EL (cell line): Measurements from ENCODE around the gene CDCP1.

Experiments
- DNase-seq: peaks from one replicate; pipeline ENCODE4 v3.0.0-alpha.2; 2016

CDCP1 gene, protein sequence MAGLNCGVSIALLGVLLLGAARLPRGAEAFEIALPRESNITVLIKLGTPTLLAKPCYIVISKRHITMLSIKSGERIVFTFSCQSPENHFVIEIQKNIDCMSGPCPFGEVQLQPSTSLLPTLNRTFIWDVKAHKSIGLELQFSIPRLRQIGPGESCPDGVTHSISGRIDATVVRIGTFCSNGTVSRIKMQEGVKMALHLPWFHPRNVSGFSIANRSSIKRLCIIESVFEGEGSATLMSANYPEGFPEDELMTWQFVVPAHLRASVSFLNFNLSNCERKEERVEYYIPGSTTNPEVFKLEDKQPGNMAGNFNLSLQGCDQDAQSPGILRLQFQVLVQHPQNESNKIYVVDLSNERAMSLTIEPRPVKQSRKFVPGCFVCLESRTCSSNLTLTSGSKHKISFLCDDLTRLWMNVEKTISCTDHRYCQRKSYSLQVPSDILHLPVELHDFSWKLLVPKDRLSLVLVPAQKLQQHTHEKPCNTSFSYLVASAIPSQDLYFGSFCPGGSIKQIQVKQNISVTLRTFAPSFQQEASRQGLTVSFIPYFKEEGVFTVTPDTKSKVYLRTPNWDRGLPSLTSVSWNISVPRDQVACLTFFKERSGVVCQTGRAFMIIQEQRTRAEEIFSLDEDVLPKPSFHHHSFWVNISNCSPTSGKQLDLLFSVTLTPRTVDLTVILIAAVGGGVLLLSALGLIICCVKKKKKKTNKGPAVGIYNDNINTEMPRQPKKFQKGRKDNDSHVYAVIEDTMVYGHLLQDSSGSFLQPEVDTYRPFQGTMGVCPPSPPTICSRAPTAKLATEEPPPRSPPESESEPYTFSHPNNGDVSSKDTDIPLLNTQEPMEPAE

DNA sequence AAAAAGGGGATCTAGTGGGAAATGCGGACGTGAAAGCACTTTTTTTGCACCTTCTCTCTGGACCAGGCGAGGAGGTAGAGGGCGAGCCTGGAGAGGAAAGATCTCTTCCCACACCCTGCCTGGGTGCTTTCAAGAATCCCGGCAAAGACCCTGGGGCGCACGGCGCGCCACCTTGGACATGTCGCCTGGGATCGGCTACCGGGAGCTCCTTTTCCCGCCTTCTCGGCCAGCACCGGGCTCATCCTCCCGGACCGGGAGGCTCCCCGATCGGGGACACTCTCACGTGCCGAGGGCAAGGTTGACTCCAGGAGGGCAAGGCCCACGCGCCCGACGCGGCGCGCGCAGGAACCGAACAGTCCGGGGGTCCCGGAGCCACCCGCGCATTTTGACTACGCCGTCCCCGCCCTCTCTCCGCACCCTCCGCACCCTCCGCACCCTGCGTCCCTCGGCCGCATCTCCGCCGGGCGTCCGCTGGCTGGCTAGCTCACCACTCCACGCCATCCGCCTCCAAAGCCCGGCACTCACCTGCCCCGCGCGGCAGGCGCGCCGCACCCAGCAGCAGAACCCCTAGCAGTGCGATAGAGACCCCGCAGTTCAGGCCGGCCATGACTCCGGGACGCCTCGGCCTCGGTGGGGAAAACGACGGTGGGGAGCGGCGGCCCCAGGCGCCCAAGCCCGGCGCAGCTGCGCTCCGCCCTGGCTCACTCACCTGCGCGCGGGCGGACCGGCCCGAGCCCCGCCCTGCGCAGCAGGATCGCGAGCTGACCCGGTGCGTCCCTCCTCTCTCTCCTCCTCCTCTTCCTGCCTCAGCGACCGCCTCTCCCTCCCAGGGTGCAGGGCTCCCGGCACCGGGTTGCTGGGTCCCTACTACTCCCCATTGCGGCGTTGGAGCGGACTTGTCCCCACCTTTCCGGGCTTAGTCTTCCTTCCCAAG lies at the start of gene CDCP1:
Gene CDCP1 (minus strand): TSS at position 698 of the 934 bp plus-strand sequence. CDS start 91 bp downstream, at position 607.
- peak; percentile 15 for DNase-seq

DNA sequence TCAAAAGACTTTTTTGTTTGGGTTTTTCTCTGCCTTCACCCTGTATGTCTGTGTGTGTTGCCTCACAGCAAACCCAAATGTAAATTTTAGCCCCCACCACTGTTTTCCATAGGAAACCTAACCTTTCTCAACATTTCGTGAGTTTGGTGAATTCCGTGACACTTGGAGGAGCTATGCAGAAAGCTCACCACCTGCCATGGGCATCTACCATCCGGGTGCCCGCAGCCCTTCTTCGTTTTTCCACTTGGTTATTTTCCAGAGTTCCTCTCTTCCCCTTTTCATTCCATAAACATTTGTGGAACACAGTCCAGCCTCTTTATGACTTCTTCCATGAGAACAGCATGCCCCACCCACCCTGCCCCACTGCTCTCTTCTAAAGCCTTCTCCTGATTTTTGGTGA lies 48.6 kb upstream of the CDCP1 start:
- DNase-seq, result no peak

DNA sequence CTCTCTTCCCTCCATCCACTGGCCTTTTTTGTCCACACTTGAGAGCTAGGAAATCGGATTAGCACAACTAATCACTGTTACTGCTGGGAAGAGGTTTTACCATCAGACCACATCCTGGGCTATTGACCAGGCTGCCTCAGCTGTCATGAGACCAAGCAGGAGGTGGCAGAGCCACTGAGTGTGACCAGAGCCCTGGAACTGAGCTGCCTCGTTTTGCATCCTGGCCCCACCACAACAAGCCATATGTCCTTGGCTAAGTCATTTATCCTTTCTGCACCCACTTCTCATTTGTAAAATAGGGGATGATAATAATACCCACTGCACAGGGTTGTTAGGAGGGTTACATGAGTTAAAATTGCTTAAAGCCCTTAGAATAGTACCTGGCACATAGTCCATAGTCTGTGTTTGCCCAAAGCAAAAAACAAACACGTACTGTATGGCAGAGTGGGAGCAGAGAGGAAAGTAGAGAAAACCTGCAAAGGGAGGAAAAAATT lies 45.8 kb upstream of the CDCP1 start:
- DNase-seq, result no peak

DNA sequence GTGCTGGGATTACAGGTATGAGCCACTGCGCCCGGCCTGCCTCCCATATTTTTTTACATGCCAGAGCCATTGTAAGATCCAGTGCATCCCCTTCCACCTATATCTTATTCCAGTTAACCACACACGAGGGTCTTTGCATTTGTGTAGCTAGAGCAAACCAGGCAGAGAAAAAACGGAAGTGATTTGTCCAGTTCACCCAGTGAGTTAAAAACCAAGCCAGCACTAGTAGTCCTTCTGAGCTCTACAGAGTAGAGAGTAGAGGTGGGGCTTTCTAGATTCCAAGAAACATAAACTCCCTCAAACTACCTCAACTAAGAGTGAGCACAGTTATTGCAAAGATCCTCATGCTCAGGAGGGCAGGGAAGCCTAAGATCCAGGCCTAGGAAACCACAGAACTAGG lies 45.2 kb upstream of the CDCP1 start:
- no peak for DNase-seq

DNA sequence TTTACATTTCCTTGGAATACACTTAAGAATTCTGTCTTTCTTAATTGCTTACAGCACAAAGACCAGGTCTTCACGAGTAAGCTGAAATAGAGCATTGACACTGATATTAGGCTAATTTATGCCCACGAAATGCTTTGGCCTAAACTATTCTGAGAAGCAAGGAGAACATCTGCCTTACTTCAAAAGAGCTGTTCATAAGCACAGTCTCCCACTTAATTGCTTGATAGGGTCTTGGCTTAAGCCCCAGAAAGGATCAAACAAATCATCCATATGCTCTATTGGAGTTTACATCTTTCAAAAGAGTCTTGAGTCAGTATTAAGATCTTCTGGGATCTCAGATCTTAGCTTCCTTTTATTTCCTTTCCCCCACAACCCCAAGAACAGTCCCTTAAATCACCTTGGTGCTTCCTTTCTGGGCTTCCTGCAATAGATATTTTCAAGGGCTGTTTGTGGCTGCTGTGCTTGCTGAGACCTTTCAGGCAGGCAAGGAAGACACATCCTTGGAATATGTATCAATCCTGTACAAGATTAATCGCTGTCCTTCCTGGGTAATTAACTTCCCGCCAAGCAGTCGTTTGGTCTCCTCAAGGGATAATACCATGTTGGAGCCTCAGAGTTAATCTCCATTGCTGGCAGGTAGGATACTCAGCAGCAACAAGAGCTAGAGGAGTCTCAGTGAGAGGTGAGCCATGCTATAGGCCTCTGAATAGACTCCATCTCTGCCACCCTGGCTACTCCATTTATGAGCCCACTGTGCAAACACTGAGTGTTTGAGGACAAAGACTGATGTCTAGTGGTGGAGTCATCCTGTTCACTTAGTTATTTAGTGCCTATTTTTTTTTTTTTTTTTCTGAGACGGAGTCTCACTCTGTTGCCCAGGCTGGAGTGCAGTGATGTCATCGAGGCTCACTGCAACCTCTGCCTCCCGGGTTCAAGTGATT lies 42.8 kb upstream of the CDCP1 start:
- DNase-seq, result no peak

DNA sequence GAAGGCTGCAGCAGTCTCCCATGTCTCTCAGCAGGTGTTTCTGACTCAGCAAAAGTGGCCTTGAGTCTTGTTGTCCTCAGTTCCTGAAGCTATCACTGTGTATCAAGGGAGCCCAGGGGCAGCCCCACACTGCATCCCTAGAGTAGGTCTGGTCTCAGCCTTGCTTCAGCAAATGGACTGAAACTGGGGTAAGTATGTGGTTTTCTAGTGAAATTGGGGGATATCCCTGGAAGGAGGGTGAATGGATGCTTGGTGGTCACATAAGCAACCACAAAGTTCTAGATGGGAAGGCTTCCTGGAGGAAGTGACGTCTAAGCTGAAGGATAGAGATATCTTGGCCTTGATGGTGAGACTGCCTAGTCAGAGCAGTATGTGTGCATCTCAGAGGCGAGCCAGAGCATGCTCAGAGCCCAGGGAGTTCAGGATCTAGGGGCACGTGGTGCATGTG lies 41.5 kb upstream of the CDCP1 start:
- no peak for DNase-seq

DNA sequence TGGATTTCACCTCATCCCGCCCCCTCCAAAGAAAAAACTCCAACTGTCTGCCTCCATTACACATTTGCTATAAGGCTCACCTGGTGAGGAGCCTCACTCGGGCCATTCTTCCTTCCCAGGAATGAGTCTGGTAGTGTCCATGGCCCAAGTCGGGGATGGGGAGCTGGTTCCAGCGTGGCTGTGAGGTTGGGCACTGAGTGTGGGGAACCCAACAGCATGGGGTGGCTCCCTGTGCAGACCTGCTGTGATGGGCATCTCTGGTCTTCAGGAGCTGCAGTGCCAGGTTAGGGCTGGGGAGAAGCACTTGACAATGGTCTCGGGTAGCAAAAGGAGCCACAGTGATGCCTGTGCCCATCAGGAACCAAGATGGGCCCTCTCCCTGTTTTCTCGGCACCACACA lies 40.7 kb upstream of the CDCP1 start:
- no peak for DNase-seq

DNA sequence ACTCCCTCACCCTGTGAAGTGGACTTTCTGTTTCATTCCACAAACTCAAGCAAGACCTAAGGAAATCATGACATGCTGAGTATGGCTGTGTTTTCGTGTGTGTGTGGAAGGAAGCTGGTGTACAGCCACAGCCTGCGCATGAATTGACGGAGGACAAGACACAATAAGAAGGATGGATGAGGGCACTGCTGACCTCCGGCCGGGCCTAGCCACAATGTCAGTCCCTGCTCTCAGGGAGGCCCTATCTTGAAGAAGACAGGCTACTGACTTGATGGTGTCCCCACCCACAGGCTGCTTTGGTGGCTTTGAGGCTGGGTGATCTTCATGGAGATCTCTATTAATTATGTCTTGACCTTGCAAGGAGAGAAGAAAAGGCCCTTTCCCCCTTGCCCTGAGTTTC lies 39.3 kb upstream of the CDCP1 start:
- no peak for DNase-seq

DNA sequence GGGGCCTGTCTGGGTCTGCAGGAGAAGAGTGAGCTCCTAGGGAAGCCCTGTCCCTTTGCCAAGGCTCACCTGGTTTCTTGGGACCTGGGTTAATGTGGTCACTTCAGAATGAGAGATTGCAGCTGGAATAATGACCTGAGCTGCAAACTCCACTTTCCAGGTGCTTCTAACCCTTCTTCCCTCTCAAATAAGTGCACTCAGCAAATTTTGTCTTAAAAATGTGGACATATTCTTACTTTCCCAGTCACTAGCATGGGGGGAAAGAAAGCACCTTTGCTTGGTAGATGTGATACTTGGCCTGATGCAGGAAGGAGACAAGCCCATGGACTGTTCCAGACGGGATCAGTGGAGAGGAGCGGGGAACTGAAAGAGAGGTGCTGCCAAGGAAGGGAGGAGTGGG lies 38.9 kb upstream of the CDCP1 start:
- no peak for DNase-seq

DNA sequence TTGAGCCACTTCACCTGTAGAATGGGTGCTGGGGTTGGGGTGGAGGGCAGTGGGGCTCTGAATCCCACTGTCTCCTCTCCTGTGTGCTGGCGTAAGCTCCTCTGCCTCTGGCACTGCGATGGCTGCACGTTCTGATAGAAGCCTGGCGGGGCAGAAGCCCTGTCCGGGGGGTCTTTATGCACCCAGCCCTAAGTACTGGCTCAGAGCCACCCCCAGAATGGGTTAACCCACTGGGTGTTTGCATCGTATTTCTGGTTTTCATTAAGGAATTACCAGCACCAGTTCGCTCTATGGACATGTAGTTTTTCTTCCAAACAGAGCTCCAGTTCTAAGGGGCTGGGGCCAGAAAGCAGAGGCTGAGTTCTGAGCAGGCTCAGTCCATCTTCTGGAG lies 37.7 kb upstream of the CDCP1 start:
- DNase-seq, result no peak

DNA sequence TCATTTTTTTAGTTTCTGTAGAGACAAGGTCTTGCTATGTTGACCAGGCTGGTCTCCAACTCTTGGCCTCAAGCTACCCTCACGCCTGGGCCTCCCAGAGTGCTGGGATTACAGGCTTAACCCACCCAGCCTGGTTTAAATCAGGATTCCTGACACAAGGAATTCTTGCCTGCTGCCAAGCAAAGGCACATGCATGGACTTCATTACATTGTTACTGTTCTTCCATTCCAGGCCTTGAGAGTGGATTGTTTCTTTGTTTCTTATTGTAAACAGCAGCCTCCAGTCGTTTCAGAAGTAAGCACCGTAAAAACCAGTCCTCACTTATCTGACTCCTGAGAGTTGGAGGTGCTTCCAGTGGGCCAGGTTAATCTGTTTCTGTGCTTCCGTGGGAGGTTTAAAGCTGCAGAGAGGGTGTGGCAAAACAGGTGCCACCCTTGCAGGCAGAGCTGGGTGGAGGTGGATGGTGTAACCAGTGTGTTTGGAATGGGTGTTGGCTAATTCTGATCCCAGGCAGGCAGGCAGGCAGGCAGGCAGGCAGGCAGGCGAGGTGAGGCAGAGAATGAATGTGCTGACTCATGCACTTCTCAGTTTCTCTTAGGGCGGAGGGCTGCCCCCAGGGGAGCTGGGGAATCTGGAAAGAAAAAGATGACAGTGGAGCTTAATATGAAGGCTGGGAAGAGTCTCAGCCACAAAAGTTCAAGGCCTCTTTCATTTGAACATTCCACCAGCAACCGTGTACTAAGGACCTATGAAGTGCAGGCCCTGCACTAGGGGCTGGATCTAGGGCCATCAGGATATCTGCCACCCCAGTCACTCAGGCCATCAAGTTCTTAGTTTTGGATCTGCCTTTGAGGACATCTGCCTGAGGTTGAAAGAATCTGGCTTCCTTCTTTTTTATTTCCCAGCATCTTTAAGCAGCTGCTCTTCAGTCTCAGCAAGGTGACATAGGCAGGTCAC lies 37.0 kb upstream of the CDCP1 start:
- peak; percentile 75 for DNase-seq

DNA sequence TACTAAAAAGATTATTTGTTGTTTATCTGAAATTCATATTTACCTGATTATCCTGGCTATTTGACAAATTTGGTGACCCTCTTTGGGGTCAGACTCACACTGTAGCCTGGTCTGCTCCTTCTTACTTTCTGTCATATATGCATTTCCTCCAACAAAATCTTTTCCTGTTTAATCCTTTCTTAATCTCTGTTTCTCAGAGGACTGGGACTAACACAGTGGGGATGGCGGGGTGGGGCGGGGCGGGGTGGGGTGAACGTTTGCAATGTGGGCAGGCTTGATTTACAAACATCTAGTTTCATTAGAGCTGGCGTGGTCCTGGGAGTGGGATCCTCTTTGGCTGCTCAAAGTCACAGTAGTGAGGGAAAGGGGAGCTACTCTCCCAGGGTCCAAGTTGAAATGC lies 35.3 kb upstream of the CDCP1 start:
- DNase-seq, result no peak

DNA sequence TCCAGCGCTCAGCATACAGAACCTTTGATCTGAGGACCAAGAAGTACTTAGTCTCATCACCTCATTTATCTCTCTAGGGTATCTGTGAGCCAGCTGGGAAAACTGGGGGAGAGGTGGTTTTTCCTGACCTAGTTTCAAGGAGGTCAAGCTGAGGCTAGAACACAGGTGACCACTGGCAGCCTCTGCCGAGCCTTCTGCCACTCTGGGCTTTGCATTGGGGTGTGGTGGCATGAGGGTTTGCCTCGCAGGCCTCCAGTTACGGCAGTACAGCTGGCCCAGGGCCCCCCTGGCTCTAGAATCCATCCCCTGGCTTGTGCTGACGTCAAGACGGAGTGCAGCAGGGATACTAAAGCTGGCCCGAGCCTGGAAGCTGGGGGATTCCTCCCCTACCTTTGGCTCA lies 34.7 kb upstream of the CDCP1 start:
- no peak for DNase-seq

DNA sequence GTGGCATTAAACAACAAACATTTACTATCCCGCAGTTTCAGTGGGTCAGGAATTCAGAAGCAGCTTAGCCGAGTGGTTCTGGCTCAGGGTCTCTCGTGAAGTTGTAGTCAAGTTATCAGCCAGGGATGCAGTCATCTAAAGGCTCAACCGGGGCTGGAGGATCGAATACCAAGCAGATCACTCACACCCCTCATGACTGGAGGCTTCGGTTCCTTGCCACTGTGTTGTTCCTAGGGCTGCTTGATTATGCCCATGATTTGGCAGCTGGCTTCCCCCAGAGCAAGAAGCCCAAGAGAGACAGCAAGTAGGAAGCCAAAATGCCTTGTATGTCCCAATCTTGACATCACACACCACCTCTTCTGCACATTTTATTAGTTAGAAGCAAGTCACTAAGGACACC lies 33.9 kb upstream of the CDCP1 start:
- DNase-seq, result peak; percentile 83

DNA sequence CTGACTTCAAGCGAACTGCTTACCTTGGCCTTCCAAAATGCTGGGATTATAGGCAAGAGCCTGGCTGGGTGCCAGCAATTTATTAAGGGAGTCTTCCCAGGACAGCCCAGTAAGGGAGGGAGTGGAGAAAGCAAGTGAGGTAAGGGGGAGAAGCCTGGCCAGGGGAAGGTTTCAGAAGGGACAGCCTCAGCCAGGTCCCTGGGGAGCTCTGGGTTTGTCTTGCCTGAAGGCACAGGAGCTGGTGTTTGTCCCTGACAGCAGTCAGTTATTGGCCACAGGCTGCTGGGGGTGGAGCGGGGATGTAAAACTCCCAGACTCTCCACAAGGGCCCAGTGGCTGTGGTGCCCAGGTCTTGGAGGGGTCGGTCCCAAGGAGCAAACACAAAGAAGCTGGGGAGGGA lies 33.0 kb upstream of the CDCP1 start:
- no peak for DNase-seq

DNA sequence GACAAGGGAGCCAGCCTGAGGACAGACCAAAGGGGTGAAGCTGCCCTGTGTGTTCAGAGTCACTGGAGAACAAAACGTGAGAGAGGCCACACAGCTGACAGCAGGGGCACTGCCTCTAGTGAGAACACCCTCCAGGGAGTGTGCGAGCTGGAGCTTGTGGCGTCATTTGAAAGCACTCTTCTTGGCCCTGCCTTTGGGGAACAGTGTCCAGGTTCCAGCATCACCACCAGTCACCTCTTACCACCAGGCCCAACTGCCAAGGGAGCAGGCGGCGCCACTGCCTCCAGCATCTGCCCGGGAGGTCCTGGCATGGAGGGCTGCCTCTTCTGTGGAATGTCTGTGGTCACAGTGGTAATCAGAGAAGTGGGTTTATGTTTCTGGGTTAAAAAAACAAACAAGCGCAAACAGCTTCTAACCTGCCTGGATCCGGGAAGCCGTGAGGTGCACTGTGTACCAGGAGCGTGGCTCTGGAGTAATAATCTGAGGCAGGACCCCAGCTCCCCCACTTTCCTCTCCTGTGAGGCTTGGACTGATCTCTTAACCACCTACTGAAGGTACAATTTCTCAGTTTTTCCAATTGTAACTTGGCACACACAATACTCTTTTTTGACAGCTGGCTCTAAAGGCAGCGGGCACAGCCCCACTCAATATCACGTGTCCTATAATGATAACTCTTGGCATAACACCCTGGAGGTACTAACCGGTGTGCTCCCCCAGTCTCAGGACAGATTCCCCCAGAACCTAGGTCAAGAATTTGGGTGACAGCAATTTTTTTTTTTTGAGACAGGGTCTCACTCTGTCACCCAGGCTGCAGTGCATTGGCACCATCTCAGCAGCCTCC lies 32.2 kb upstream of the CDCP1 start:
- peak; percentile 52 for DNase-seq

DNA sequence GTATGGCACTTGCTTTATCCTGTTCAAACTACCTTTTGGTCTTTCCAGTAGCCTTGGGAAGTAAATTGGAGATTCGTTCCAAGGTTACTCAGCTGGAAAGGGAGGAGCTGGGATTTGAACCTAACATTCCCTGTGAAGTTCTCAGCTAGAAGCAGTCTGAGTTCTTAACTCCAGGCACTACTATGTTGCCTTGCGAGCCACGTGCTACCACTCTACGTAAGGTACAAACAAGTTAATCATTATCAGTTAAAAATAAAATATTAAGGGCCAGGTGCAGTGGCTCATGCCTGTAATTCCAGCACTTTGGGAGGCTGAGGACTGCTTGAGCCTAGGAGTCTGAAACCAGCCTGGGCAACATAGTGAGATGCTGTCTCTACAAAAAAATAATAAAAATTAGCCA lies 30.7 kb upstream of the CDCP1 start:
- DNase-seq, result no peak

DNA sequence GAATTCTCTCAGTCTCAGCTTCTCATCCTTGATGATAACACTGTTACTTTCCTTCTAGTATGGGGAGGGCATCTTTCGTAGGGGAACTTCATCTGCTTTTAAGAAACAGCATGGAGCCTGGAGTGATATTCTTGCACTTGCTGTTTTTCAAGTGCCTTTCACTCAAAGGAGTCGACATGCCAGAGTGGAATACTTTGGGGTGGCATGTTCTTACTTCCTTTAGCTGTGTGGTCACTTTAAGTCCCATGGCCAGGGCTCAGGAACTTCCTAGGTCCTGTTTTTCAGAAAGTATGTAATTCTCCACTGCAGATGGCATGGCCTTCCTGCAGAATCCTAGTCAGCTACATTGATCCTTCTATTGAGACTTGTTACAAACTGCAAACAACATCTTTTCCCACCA lies 28.1 kb upstream of the CDCP1 start:
- DNase-seq, result no peak

DNA sequence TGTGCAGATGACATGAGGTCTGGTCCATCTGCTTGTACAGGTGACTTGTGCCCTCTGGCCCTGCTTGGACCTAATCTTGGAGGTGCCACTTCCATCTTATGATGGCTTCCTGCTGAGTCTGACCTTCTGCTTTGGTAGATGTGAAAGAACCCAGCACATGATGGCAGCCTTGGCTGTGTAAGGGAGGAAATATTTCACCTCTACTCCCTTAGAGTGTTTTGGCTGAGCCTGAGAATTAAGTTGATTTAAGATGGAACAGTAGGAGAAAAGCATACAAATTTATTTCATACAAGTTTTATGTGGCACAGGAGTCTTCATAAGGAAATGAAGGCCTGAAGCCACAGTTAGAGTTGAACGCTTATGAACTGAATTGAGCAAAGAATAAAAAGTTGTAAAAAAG lies 27.6 kb upstream of the CDCP1 start:
- no peak for DNase-seq

DNA sequence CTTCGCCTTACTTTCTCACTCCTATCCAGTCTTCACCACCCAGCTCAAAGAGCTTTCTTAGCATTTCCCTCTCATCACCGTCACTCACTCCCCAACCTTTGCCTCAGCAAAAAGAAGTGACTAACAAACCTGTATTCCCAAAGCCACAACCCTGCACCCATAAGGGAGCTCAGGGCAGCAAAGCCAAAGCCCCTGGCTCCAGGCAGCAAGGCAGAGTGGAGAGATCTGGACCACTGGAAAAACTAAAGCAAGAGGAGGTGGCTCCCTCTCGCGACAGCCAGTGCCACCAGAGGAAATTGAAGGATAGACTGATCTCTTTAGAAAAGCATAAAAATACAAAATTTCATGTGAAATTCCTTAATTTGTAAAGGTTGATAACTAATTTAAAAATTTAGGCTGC lies 25.1 kb upstream of the CDCP1 start:
- DNase-seq, result no peak
